NB4 (cell line): ENCODE results near the gene ZBTB20.

ENCODE experiments used
- DNase-seq: peaks from one replicate; pipeline ENCODE4 v3.0.0; 2010; ENCODE audit warnings: low read depth
- H3K4me3 ChIP-seq: one replicate; pipeline ENCODE4 v1.5.1; 2011; ENCODE audit warnings: mild to moderate bottlenecking, low read depth, low read length, moderate library complexity
- CTCF ChIP-seq: IDR thresholded peaks from one replicate; pipeline ENCODE4 v1.5.1; 2012; ENCODE audit warnings: low read depth, low read length
- MAX ChIP-seq: IDR thresholded peaks from 2 replicates; pipeline ENCODE4 v1.6.1; 2011; ENCODE audit warnings: low read depth, low read length
- MYC ChIP-seq: IDR thresholded peaks from 2 replicates; pipeline ENCODE4 v1.6.1; 2011; ENCODE audit warnings: low read depth, low read length
- POLR2A ChIP-seq: IDR thresholded peaks from 2 replicates; pipeline ENCODE4 v1.6.1; 2011; ENCODE audit warnings: mild to moderate bottlenecking; ENCODE audit not compliant: insufficient read length; ENCODE audit errors: extremely low read depth

The ZBTB20 gene

GRCh38 chr3:114864970-114865369 is 282.1 kb downstream of the ZBTB20 start:
- TF ChIP-seq POLR2A, result no peak
- TF ChIP-seq CTCF, result no peak
- no peak for TF ChIP-seq MYC
- TF ChIP-seq MAX, result no peak
- DNase-seq, result no peak
- no peak overlapping the region for H3K4me3 ChIP-seq

GRCh38 chr3:114863848-114864247 is 283.2 kb downstream of the ZBTB20 start:
- TF ChIP-seq CTCF (no peak), POLR2A (no peak), MYC (no peak), MAX (no peak)
- H3K4me3 ChIP-seq, result no peak overlapping the region
- no peak for DNase-seq

- TF ChIP-seq MAX (no peak), POLR2A (no peak), MYC (no peak), CTCF (no peak)
- no peak overlapping the region for H3K4me3 ChIP-seq
- DNase-seq, result no peak
These were observed 285.4 kb downstream of the ZBTB20 start for GRCh38 chr3:114861666-114862065.

GRCh38 chr3:114860531-114860930 is 286.6 kb downstream of the ZBTB20 start:
- DNase-seq, result no peak
- no peak overlapping the region for H3K4me3 ChIP-seq
- TF ChIP-seq CTCF (no peak), MYC (no peak), POLR2A (no peak), MAX (no peak)

- TF ChIP-seq CTCF, result no peak
- no peak for TF ChIP-seq MAX
- no peak overlapping the region for H3K4me3 ChIP-seq
- DNase-seq, result no peak
These were observed 288.8 kb downstream of the ZBTB20 start for GRCh38 chr3:114858329-114858728.

- no peak for DNase-seq
- TF ChIP-seq MYC (no peak), CTCF (no peak), MAX (no peak), POLR2A (no peak)
These were observed 289.8 kb downstream of the ZBTB20 start for GRCh38 chr3:114857299-114857701.

More at GRCh38 chr3:114857299-114857701, 289.8 kb downstream of the ZBTB20 start:
- H3K4me3 ChIP-seq, result no peak overlapping the region
